ENCODE measurements around the gene U2AF2.

GRCh38 chr19:55674841-55675660 is 20.2 kb downstream of the U2AF2 start, which contains the start of gene EPN1:
- TF ChIP-seq POLR2A (IDR thresholded peaks at IDR 0.05): peak; percentile 51
- TF ChIP-seq CTCF (IDR thresholded peaks at IDR 0.05): no peak

Data from ovary (tissue), 3 donors.